Peyer's patch (tissue), 4 donors: ENCODE results near the gene RFX3. TPM values are rescaled to one million over a fixed set of nuclear protein-coding genes. Genes with fewer than 3 reads are reported as not detected.

ENCODE experiments used
- DNase-seq, 3 donors: peaks; one replicate each; pipeline ENCODE4 v3.0.0-alpha.2; 2017 to 2019
- H3K27ac ChIP-seq, 4 donors: fragments of 200-600 bp; sonication (generic); one replicate each; pipeline ENCODE4 v1.5.1; 2016 to 2019
- H3K27me3 ChIP-seq, 2 donors: fragments of 200-600 bp; sonication (generic); one replicate each; pipeline ENCODE4 v1.5.1; 2019
- H3K36me3 ChIP-seq, 3 donors: fragments of 200-600 bp; sonication (generic); one replicate each; pipeline ENCODE4 v1.5.1; 2016 to 2019
- H3K4me1 ChIP-seq, 4 donors: fragments of 200-600 bp; sonication (generic); one replicate each; pipeline ENCODE4 v1.5.1; 2016 to 2019
- H3K4me3 ChIP-seq, 4 donors: fragments of 200-600 bp; sonication (generic); 1 replicate in 3 of 4; 2 replicates in 1 of 4; pipeline ENCODE4 v1.5.1; 2016 to 2019; ENCODE audit warnings: mild to moderate bottlenecking in 1 of 4
- H3K9me3 ChIP-seq, 4 donors: fragments of 200-600 bp; sonication (generic); one replicate each; pipeline ENCODE4 v1.5.1; 2016 to 2019; ENCODE audit warnings: mild to moderate bottlenecking in 1 of 4
- CTCF ChIP-seq, 6 experiments: fragments of 450-650 bp in 4 of 6; fragments of 200-600 bp in 2 of 6; sonication (generic) in 1 of 6; IDR thresholded peaks; one replicate each; pipeline ENCODE4 v1.5.1; 2017 to 2019; ENCODE audit warnings: antibody characterized with exemption in 6 of 6, mild to moderate bottlenecking in 3 of 6, moderate library complexity in 1 of 6
- POLR2A ChIP-seq, 2 donors: fragments of 450-650 bp; IDR thresholded peaks; one replicate each; pipeline ENCODE4 v1.5.1; 2017; ENCODE audit warnings: antibody characterized with exemption in 2 of 2, mild to moderate bottlenecking in 2 of 2, moderate library complexity in 2 of 2
- total RNA-seq, 4 donors: library from RNA; depleted of rRNA; stranded (reverse); fragments of >200 nt; gene quantifications; one replicate each; pipeline ENCODE4 v1.1.0, GENCODE V29; 2016

RFX3 gene
- total RNA-seq, 4 donors from 2014 or later, result 3.9 to 31.4 (median 9.5) TPM

DNA sequence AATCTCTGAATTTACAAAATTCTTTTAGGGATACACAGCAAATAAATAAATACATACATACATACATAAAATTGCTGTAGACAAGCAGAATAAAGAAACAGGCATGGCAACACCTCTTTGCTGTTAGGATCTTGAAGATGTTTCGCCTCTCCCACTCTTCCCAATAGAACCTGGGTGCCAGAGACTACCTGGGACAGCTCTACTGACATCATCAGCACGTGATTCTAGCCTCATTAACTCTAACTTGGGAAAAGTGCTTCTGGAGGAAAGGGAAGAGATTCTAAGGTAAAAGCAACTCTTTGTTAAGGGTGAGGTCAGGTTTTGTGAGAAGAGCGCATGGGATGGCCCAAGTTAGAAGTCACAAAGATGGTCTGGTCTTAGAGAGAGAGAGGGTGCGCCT, 339.1 kb downstream of the RFX3 start:
- no peaks in the 10 kb centered on the region for H3K27me3 ChIP-seq
- H3K4me1 ChIP-seq, result no peaks in the 10 kb centered on the region
- H3K27ac ChIP-seq, result no peak overlapping the region
- TF ChIP-seq POLR2A (IDR thresholded peaks at IDR 0.05) (no peak), CTCF (IDR thresholded peaks at IDR 0.05) (no peak)
- no peak overlapping the region for H3K4me3 ChIP-seq
- no peaks in the 10 kb centered on the region for H3K36me3 ChIP-seq
- no peak for DNase-seq
- no peaks in the 10 kb centered on the region for H3K9me3 ChIP-seq

- no peak overlapping the region for H3K27ac ChIP-seq
- H3K4me3 ChIP-seq, result peak overlapping the region in 1 of 4 donors; percentile 19
- no peaks in the 10 kb centered on the region for H3K27me3 ChIP-seq
- TF ChIP-seq POLR2A (IDR thresholded peaks at IDR 0.05) (no peak), CTCF (IDR thresholded peaks at IDR 0.05) (peak in 1 of 6 experiments; percentile 11)
- no peaks in the 10 kb centered on the region for H3K36me3 ChIP-seq
- no peaks in the 10 kb centered on the region for H3K9me3 ChIP-seq
- H3K4me1 ChIP-seq, result peaks cover 0 to 4% (median 0%) of the 10 kb centered on the region in 4 donors
- peak in 1 of 3 donors; percentile 45 for DNase-seq
Observed at GRCh38 chr9:3181049-3181953, 344.5 kb downstream of the RFX3 start.

- no peak for DNase-seq
- TF ChIP-seq POLR2A (IDR thresholded peaks at IDR 0.05) (no peak), CTCF (IDR thresholded peaks at IDR 0.05) (no peak)
- H3K27ac ChIP-seq, result no peak overlapping the region
- H3K36me3 ChIP-seq, result no peaks in the 10 kb centered on the region
- peak overlapping the region in 1 of 4 donors; percentile 19 for H3K4me3 ChIP-seq
- peaks cover 0 to 4% (median 0%) of the 10 kb centered on the region in 4 donors for H3K4me1 ChIP-seq
- H3K9me3 ChIP-seq, result no peaks in the 10 kb centered on the region
- H3K27me3 ChIP-seq, result no peaks in the 10 kb centered on the region
Observed at GRCh38 chr9:3180696-3181048, 345.1 kb downstream of the RFX3 start.

GRCh38 chr9:3179711-3180110, 346.1 kb downstream of the RFX3 start:
- no peaks in the 10 kb centered on the region for H3K27me3 ChIP-seq
- no peak overlapping the region for H3K27ac ChIP-seq
- no peak overlapping the region for H3K4me3 ChIP-seq
- no peak for DNase-seq
- H3K4me1 ChIP-seq, result peaks cover 0 to 4% (median 0%) of the 10 kb centered on the region in 4 donors
- no peaks in the 10 kb centered on the region for H3K36me3 ChIP-seq
- H3K9me3 ChIP-seq, result no peaks in the 10 kb centered on the region
- TF ChIP-seq CTCF (IDR thresholded peaks at IDR 0.05) (no peak), POLR2A (IDR thresholded peaks at IDR 0.05) (no peak)

- Histone ChIP-seq H3K4me1 (peaks cover 0 to 4% (median 0%) of the 10 kb centered on the region in 4 donors), H3K27me3 (no peaks in the 10 kb centered on the region), H3K4me3 (no peak overlapping the region), H3K27ac (no peak overlapping the region), H3K9me3 (no peaks in the 10 kb centered on the region), H3K36me3 (no peaks in the 10 kb centered on the region)
- TF ChIP-seq POLR2A (IDR thresholded peaks at IDR 0.05) (no peak), CTCF (IDR thresholded peaks at IDR 0.05) (no peak)
- DNase-seq, result no peak
Observed at GRCh38 chr9:3177936-3178335, 347.9 kb downstream of the RFX3 start.
